Measurements from ENCODE around the gene HYAL2.

The HYAL2 gene

DNA sequence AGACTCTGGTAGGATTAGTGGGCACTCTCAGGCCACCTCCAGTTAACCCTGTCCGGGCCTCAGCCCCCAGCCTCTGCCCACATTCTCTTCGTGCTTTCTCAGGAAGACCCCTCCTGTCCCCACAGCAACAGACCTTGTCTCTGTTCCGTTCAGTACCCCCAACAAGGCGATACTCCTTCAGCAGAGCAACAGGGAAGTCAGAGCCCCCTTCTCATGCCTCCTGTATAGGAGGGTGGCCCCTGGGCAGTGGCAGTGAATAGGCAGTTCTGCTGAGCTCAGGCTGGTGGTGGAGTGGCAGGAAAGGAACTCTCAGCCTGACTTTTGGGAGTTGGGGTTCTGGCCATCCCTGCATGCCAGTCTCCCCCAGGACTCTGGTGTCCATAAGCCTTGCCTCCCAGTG lies 53.1 kb downstream of the HYAL2 start:
- Histone ChIP-seq H4K20me1 (ENCODE audit: insufficient read depth, low read length, poor library complexity, severe bottlenecking) (no peaks in the 10 kb centered on the region), H3K9me2 (replicated peaks; ENCODE audit: low read depth, low read length) (no peaks in the 10 kb centered on the region), H3K9ac (ENCODE audit: low read depth, low read length, poor library complexity, severe bottlenecking) (no peak overlapping the region), H3K36me3 (ENCODE audit: insufficient read depth, low read length) (no peaks in the 10 kb centered on the region), H3K4me3 (ENCODE audit: low read length, poor library complexity, severe bottlenecking) (no peak overlapping the region), H3K27me3 (ENCODE audit: insufficient read depth, low read length, poor library complexity, severe bottlenecking) (no peaks in the 10 kb centered on the region), H2AFZ (ENCODE audit: low read length) (no peak overlapping the region), H3K9me3 (ENCODE audit: insufficient read depth, low read depth, low read length) (no peaks in the 10 kb centered on the region), H3K4me1 (ENCODE audit: insufficient read depth, low read length, poor library complexity, severe bottlenecking) (no peaks in the 10 kb centered on the region), H3K79me2 (ENCODE audit: insufficient read depth, low read length) (no peaks in the 10 kb centered on the region), H3K4me2 (ENCODE audit: low read depth, low read length, poor library complexity, severe bottlenecking) (no peak overlapping the region), H3F3A (ENCODE audit: low read depth) (no peaks in the 10 kb centered on the region)
- no peak for TF ChIP-seq EZH2phosphoT487 (IDR thresholded peaks at IDR 0.05; ENCODE audit: borderline replicate concordance)
- TF ChIP-seq, protein P1, sequence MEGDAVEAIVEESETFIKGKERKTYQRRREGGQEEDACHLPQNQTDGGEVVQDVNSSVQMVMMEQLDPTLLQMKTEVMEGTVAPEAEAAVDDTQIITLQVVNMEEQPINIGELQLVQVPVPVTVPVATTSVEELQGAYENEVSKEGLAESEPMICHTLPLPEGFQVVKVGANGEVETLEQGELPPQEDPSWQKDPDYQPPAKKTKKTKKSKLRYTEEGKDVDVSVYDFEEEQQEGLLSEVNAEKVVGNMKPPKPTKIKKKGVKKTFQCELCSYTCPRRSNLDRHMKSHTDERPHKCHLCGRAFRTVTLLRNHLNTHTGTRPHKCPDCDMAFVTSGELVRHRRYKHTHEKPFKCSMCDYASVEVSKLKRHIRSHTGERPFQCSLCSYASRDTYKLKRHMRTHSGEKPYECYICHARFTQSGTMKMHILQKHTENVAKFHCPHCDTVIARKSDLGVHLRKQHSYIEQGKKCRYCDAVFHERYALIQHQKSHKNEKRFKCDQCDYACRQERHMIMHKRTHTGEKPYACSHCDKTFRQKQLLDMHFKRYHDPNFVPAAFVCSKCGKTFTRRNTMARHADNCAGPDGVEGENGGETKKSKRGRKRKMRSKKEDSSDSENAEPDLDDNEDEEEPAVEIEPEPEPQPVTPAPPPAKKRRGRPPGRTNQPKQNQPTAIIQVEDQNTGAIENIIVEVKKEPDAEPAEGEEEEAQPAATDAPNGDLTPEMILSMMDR (conservative IDR thresholded peaks at IDR 0.05; ENCODE audit: low read length) = no peak

DNA sequence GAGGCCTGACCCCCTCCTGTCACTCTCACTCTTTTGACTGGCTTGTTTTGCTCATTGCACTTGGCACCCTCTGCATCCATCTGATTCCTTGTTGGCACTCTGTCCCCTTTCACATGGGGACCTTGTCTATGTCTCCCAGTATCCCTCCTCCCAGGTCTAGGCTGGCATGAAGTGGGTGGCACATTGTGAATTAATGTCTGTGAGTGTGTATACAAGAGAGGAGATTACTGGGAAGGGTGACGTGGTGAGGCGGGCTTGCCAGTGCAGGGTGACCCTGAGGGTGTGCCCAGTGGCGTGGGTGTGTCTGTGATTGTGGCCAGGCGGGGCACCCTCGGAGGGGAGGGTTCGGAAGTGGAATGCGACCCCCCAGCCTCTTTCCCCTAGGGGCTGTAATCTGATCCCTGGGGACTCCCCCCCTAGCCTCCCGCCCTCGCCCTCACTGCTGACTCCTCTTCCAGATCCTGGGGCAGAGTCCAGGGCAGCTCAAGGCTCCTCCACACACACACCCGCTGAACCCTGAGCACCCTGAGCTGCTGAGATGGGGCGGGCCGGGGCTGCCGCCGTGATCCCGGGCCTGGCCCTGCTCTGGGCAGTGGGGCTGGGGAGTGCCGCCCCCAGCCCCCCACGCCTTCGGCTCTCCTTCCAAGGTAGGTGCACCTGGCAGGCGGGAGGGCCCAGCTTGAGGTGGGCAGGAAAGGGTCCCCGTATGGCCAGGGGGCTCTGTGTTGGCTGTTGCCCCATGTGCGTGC lies 53.7 kb downstream of the HYAL2 start, which contains the start of gene SEMA3B:
SEMA3B (plus strand) TSS at position 445 of the 749 bp plus-strand sequence; CDS start at position 539, 94 bp downstream.
- Histone ChIP-seq H3K4me3 (ENCODE audit: low read length, poor library complexity, severe bottlenecking) (no peak within 1 kb of the TSS), H3K9ac (ENCODE audit: low read depth, low read length, poor library complexity, severe bottlenecking) (no peak within 1 kb of the TSS)

GRCh38 chr3:50268276-50268675 lies 54.3 kb downstream of the HYAL2 start:
- Histone ChIP-seq H3K79me2 (ENCODE audit: insufficient read depth, low read length) (no peaks in the 10 kb centered on the region), H3K27me3 (ENCODE audit: insufficient read depth, low read length, poor library complexity, severe bottlenecking) (no peaks in the 10 kb centered on the region), H3K4me3 (ENCODE audit: low read length, poor library complexity, severe bottlenecking) (no peak overlapping the region), H3F3A (ENCODE audit: low read depth) (no peaks in the 10 kb centered on the region), H3K4me2 (ENCODE audit: low read depth, low read length, poor library complexity, severe bottlenecking) (no peak overlapping the region), H3K9me3 (ENCODE audit: insufficient read depth, low read depth, low read length) (no peaks in the 10 kb centered on the region), H2AFZ (ENCODE audit: low read length) (no peak overlapping the region), H3K9me2 (replicated peaks; ENCODE audit: low read depth, low read length) (no peaks in the 10 kb centered on the region), H3K4me1 (ENCODE audit: insufficient read depth, low read length, poor library complexity, severe bottlenecking) (no peaks in the 10 kb centered on the region), H3K9ac (ENCODE audit: low read depth, low read length, poor library complexity, severe bottlenecking) (no peak overlapping the region), H4K20me1 (ENCODE audit: insufficient read depth, low read length, poor library complexity, severe bottlenecking) (no peaks in the 10 kb centered on the region), H3K36me3 (ENCODE audit: insufficient read depth, low read length) (no peaks in the 10 kb centered on the region)
- no peak for TF ChIP-seq EZH2phosphoT487 (IDR thresholded peaks at IDR 0.05; ENCODE audit: borderline replicate concordance)
- TF ChIP-seq, protein P1 (conservative IDR thresholded peaks at IDR 0.05; ENCODE audit: low read length) = no peak

More for the DNA sequence above, 53.7 kb downstream of the HYAL2 start, which contains the start of gene SEMA3B:
- no peak for TF ChIP-seq EZH2phosphoT487 (IDR thresholded peaks at IDR 0.05; ENCODE audit: borderline replicate concordance)
- TF ChIP-seq, protein P1 (conservative IDR thresholded peaks at IDR 0.05; ENCODE audit: low read length) = no peak
- Histone ChIP-seq H3K79me2 (ENCODE audit: insufficient read depth, low read length) (no peaks in the 10 kb centered on the region), H3K36me3 (ENCODE audit: insufficient read depth, low read length) (no peaks in the 10 kb centered on the region), H3K27me3 (ENCODE audit: insufficient read depth, low read length, poor library complexity, severe bottlenecking) (no peaks in the 10 kb centered on the region), H3K9me2 (replicated peaks; ENCODE audit: low read depth, low read length) (no peaks in the 10 kb centered on the region), H2AFZ (ENCODE audit: low read length) (no peak within 1 kb of the TSS), H3K4me1 (ENCODE audit: insufficient read depth, low read length, poor library complexity, severe bottlenecking) (no peaks in the 10 kb centered on the region), H4K20me1 (ENCODE audit: insufficient read depth, low read length, poor library complexity, severe bottlenecking) (no peaks in the 10 kb centered on the region), H3K4me2 (ENCODE audit: low read depth, low read length, poor library complexity, severe bottlenecking) (no peak within 1 kb of the TSS), H3F3A (ENCODE audit: low read depth) (no peaks in the 10 kb centered on the region), H3K9me3 (ENCODE audit: insufficient read depth, low read depth, low read length) (no peaks in the 10 kb centered on the region)
